ENCODE results near the gene TBL1XR1. TPM values are rescaled to one million over a fixed set of nuclear protein-coding genes. Genes with fewer than 3 reads are reported as not detected.
"Not testable (repeated sequence)": the region's sequence is repeated elsewhere in the genome, so short reads cannot be mapped to it uniquely, and the experiment has no call there.

Gene TBL1XR1
- total and polyA plus RNA-seq, 2 of the 4 experiments (the other 2 are of a cell fraction): 25.2 to 170 TPM

DNA sequence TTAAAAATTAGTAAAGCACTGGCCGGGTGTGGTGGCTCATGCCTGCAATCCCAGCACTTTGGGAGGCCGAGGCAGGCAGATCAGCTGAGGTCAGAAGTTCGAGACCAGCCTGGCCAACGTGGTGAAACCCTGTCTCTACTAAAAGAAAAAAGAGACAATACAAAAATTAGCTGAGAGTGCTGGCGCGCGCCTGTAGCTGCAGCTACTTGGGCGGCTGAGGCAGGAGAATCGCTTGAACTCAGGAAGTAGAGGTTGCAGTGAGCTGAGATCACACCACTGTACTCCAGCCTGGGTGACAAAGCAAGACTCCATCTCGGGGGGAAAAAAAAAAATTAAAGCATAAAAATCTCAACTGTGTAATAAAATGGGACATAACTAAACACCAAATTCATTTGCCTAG lies 58.1 kb downstream of the TBL1XR1 start:
- H3K36me3 ChIP-seq (ENCODE audit: control insufficient read depth, insufficient read depth, low read length); H4K8ac ChIP-seq (ENCODE audit: low read depth in 2 of 2, low read length in 2 of 2); dilution Hi-C loops (cut with HindIII; ENCODE audit: low sequenced_read_pairs, unreplicated experiment); H2BK20ac ChIP-seq (ENCODE audit: low read depth, low read length); H3K27me3 ChIP-seq (ENCODE audit: control insufficient read depth, insufficient read depth, low read length); H3K9me3 ChIP-seq (ENCODE audit: control insufficient read depth, insufficient read depth, low read length); CTCF ChIA-PET; H2AK5ac ChIP-seq (ENCODE audit: low read depth, low read length); H3K4ac ChIP-seq (ENCODE audit: low read depth, low read length); BruUV-seq (replicated peaks); H3K27ac ChIP-seq (ENCODE audit: insufficient read depth, low read length); H2BK5ac ChIP-seq (ENCODE audit: low read depth, low read length, poor library complexity, severe bottlenecking); H4K91ac ChIP-seq (ENCODE audit: insufficient read depth, low read depth, low read length); intact Hi-C loops (cut with micrococcal nuclease); H4K5ac ChIP-seq (ENCODE audit: low read depth, low read length); DNase-seq; H2AK9ac ChIP-seq (replicated peaks; ENCODE audit: low read depth, low read length, poor library complexity); H2BK120ac ChIP-seq (ENCODE audit: low read depth, low read length); H3K18ac ChIP-seq (ENCODE audit: low read depth, low read length); POLR2A ChIA-PET (ENCODE audit: unreplicated experiment); H3K4me3 ChIP-seq (ENCODE audit: insufficient read depth, low read depth, low read length); H3K56ac ChIP-seq (ENCODE audit: extremely low read depth, insufficient read depth, low read length); H3K4me1 ChIP-seq (ENCODE audit: control insufficient read depth, insufficient read depth, low read length); H2BK15ac ChIP-seq (ENCODE audit: low read depth, low read length); H3K9ac ChIP-seq (ENCODE audit: low read depth, low read length); ATAC-seq (ENCODE audit: low read depth); H3K14ac ChIP-seq (replicated peaks; ENCODE audit: low read depth, low read length); H3K4me2 ChIP-seq (ENCODE audit: low read depth, low read length); H3K23ac ChIP-seq (ENCODE audit: low read depth, low read length); H2AFZ ChIP-seq (replicated peaks; ENCODE audit: low read length, poor library complexity); in situ Hi-C loops (cut with MboI; ENCODE audit: low sequenced_read_pairs): not testable (repeated sequence)
- Histone ChIP-seq H4K20me1 (ENCODE audit: insufficient read depth, low read length) (peaks cover 85% of the 10 kb centered on the region), H3K9me1 (ENCODE audit: insufficient read depth, low read length) (peaks cover 11% of the 10 kb centered on the region; the same call in 1 of the 2 replicates), H3K79me1 (ENCODE audit: low read depth in 1 of 2, low read length in 2 of 2) (peaks cover 19 to 67% of the 10 kb centered on the region in 2 experiments)
- 90% methylated on average over 2 of the region's 10 CpGs; no CpG with 5 or more reads in 1 of the 2 experiments for WGBS, 2 experiments (ENCODE audit: extremely low coverage in 2 of 2, insufficient read length in 1 of 2)

Measured in IMR-90 (cell line).